Natural killer cell treated with Interleukin-12 subunit alpha and Interleukin-12 subunit beta and Interleukin-15 and Interleukin-18, amount 100 ng/mL, for 72 hours (primary cell): Measurements from ENCODE around the gene CRIM1. TPM values are rescaled to one million over a fixed set of nuclear protein-coding genes. Genes with fewer than 3 reads are reported as not detected.

ENCODE experiments used
- ATAC-seq, 2 donors: fragments of 150-1000 bp; cut with Tn5 transposase in 1 of 2; sonication (Bioruptor Pico), chemical (Tn5 transposase) in 1 of 2; 2 replicates each; pipeline ENCODE4 v1.10.0; 2021
- DNase-seq: peaks from one replicate; pipeline ENCODE4 v3.0.0; 2022; ENCODE audit warnings: low spot score
- H3K27ac Mint-ChIP-seq, 2 donors: 1 replicate in 1 of 2; 2 replicates in 1 of 2; pipeline ENCODE4 v1.8.0; 2022; ENCODE audit warnings: mixed read lengths in 2 of 2, mild to moderate bottlenecking in 1 of 2, moderate library complexity in 1 of 2
- H3K27me3 Mint-ChIP-seq, 2 donors: 1 replicate in 1 of 2; 2 replicates in 1 of 2; pipeline ENCODE4 v1.8.0; 2022; ENCODE audit warnings: mixed read lengths in 2 of 2
- H3K36me3 Mint-ChIP-seq: one replicate; pipeline ENCODE4 v1.8.0; 2022; ENCODE audit warnings: mixed read lengths
- H3K4me1 Mint-ChIP-seq, 2 donors: 1 replicate in 1 of 2; 2 replicates in 1 of 2; pipeline ENCODE4 v1.8.0; 2022; ENCODE audit warnings: low read depth in 2 of 2, mixed read lengths in 2 of 2, mild to moderate bottlenecking in 1 of 2
- H3K4me3 Mint-ChIP-seq: one replicate; pipeline ENCODE4 v1.8.0; 2022; ENCODE audit warnings: mixed read lengths
- H3K9me3 Mint-ChIP-seq: 2 replicates; pipeline ENCODE4 v1.8.0; 2022; ENCODE audit warnings: mixed read lengths
- total RNA-seq, 2 donors: library from RNA; stranded (reverse); gene quantifications; one replicate each; pipeline ENCODE4 v1.2.3, GENCODE V29; 2022

The CRIM1 gene
- total RNA-seq, 2 donors from 2014 or later: 6.6 to 13.6 TPM

DNA sequence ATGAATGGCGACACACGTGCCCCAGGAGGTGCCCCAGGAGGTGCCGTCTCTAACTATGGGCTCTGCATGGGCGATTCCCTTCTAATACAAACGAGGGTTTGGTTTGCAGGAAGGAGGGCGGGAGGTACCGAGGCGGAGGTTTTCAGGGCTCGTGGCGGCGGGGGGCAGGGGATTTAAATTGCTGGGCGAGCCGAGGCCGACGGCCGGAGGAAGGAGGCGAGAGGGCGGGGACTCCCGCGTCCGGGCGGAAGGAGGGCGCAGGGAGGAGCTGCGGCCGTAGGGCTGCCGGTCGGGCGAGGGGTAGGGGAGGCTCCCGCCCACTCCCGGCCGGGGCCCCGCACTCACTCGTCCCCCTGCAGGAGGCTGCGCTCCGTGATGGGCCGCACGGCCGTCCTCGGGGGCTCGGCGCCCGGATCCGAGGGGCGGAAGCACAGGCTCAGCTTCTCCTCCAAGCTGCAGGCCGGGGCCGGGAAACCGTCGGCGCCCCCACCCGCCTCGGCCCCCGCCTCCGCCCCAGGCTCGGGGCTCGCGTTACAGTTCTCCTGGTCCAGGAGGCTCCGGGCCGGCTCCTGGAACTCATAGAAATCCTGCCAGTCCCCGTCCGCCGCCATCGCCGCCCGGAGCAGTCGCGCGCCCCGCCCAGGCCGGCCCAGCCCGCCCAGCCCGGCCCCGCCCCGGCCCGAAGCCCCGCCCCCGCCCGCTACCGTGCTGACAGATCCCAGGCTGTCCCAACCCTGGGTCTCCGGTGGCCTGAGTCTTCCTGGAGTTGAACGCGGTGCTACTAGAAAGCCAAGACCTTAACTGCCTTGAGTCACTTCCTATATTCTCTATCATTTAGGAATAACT is 242.2 kb downstream of the CRIM1 start, which contains the start of gene FEZ2:
Gene FEZ2, minus strand, starts transcription at position 637 of the 846 bp plus-strand sequence. Its CDS starts 26 bp downstream, at position 611.
- H3K9me3 Mint-ChIP-seq: no peaks in the 10 kb centered on the region
- H3K27ac Mint-ChIP-seq: peak within 1 kb of the TSS; percentile 78 to 81
- no peaks in the 10 kb centered on the region for H3K27me3 Mint-ChIP-seq
- peak; percentile 90 for DNase-seq
- peaks cover 30 to 34% of the 10 kb centered on the region in 2 donors for H3K4me1 Mint-ChIP-seq
- peak within 1 kb of the TSS; percentile 97 for H3K4me3 Mint-ChIP-seq
- no peaks in the 10 kb centered on the region for H3K36me3 Mint-ChIP-seq
- peak; percentile 98 to 99 for ATAC-seq

Other genes with a start within 250 kb of the CRIM1 start
- 10 to 100 TPM; 15.3 to 18.1 TPM for gene FEZ2, start 242.4 kb downstream of the CRIM1 start, total RNA-seq